Measurements from ENCODE around the gene WDR86. TPM values are rescaled to one million over a fixed set of nuclear protein-coding genes. Genes with fewer than 3 reads are reported as not detected.

The WDR86 gene
- total and polyA plus RNA-seq, 3 experiments from 2014 or later, result 0.55 to 10.4 (median 0.59) TPM

- peaks cover 13 to 15% (median 14%) of the 10 kb centered on the region in 3 donors for H3K4me1 Mint-ChIP-seq
- H3K36me3 ChIP-seq (ENCODE audit: insufficient read depth, low read length), result no peaks in the 10 kb centered on the region
Observed at GRCh38 chr7:151423936-151424335, 14.1 kb upstream of the WDR86 start.

GRCh38 chr7:151423226-151423625 is 13.4 kb upstream of the WDR86 start:
- no peak for DNase-seq
- H3K36me3 ChIP-seq (ENCODE audit: insufficient read depth, low read length), result no peaks in the 10 kb centered on the region
- Mint-ChIP-seq H3K27ac (no peak overlapping the region), H3K4me1 (peaks cover 6 to 8% (median 6%) of the 10 kb centered on the region in 3 donors), H3K9me3 (peaks cover 1 to 13% (median 10%) of the 10 kb centered on the region in 5 donors), H3K36me3 (peaks cover 0 to 20% (median 1%) of the 10 kb centered on the region in 3 donors), H3K4me3 (no peak overlapping the region), H3K27me3 (peaks cover 0 to 9% of the 10 kb centered on the region in 2 donors)
- no peaks in the 10 kb centered on the region for H3K9me3 ChIP-seq (ENCODE audit: low read length)
- H3K27me3 ChIP-seq (ENCODE audit: insufficient read depth, low read length, poor library complexity, severe bottlenecking), result no peaks in the 10 kb centered on the region
- ChIA-PET CTCF (no interaction called here), POLR2A (no interaction called here)
- no peak overlapping the region for H3K4me3 ChIP-seq (ENCODE audit: low read length)
- H3K4me1 ChIP-seq (ENCODE audit: insufficient read depth, low read length), result peaks cover 18% of the 10 kb centered on the region
- no peak overlapping the region for H3K27ac ChIP-seq (ENCODE audit: low read depth, low read length)

More at GRCh38 chr7:151423936-151424335, 14.1 kb upstream of the WDR86 start:
- ChIA-PET CTCF (interaction anchor here (0.9 to 1.0 kb wide), 2 partner anchors 9 to 25 kb away, joined by 3 read pairs; no protein-coding TSS in a partner anchor), POLR2A (no interaction called here)
- Mint-ChIP-seq H3K36me3 (peaks cover 0 to 18% (median 1%) of the 10 kb centered on the region in 3 donors), H3K9me3 (peaks cover 0 to 10% (median 8%) of the 10 kb centered on the region in 5 donors), H3K27ac (no peak overlapping the region), H3K27me3 (peaks cover 0 to 7% of the 10 kb centered on the region in 2 donors), H3K4me3 (no peak overlapping the region)
- no peak for DNase-seq
- Histone ChIP-seq H3K9me3 (ENCODE audit: low read length) (no peaks in the 10 kb centered on the region), H3K4me1 (ENCODE audit: insufficient read depth, low read length) (peaks cover 26% of the 10 kb centered on the region), H3K27me3 (ENCODE audit: insufficient read depth, low read length, poor library complexity, severe bottlenecking) (no peaks in the 10 kb centered on the region), H3K4me3 (ENCODE audit: low read length) (no peak overlapping the region), H3K27ac (ENCODE audit: low read depth, low read length) (no peak overlapping the region)

- Mint-ChIP-seq H3K36me3 (peaks cover 0 to 23% (median 1%) of the 10 kb centered on the region in 3 donors), H3K4me3 (no peak overlapping the region), H3K27me3 (peaks cover 0 to 11% of the 10 kb centered on the region in 2 donors), H3K9me3 (peaks cover 4 to 15% (median 13%) of the 10 kb centered on the region in 5 donors), H3K27ac (no peak overlapping the region), H3K4me1 (no peaks in the 10 kb centered on the region)
- H3K36me3 ChIP-seq (ENCODE audit: insufficient read depth, low read length), result no peaks in the 10 kb centered on the region
- H3K27me3 ChIP-seq (ENCODE audit: insufficient read depth, low read length, poor library complexity, severe bottlenecking), result no peaks in the 10 kb centered on the region
- ChIA-PET CTCF (no interaction called here), POLR2A (no interaction called here)
- DNase-seq, result no peak
- no peaks in the 10 kb centered on the region for H3K9me3 ChIP-seq (ENCODE audit: low read length)
- H3K4me1 ChIP-seq (ENCODE audit: insufficient read depth, low read length), result peaks cover 8% of the 10 kb centered on the region
- no peak overlapping the region for H3K4me3 ChIP-seq (ENCODE audit: low read length)
- H3K27ac ChIP-seq (ENCODE audit: low read depth, low read length), result no peak overlapping the region
Observed at GRCh38 chr7:151422212-151422611, 12.4 kb upstream of the WDR86 start.

GRCh38 chr7:151420144-151420543 is 10.3 kb upstream of the WDR86 start:
- H3K4me3 ChIP-seq (ENCODE audit: low read length), result no peak overlapping the region
- Mint-ChIP-seq H3K27me3 (peaks cover 6 to 11% of the 10 kb centered on the region in 2 donors), H3K9me3 (peaks cover 4 to 15% (median 13%) of the 10 kb centered on the region in 5 donors), H3K27ac (no peak overlapping the region), H3K4me1 (peaks cover 0 to 4% (median 0%) of the 10 kb centered on the region in 3 donors), H3K4me3 (no peak overlapping the region), H3K36me3 (peaks cover 0 to 23% (median 1%) of the 10 kb centered on the region in 3 donors)
- no peaks in the 10 kb centered on the region for H3K27me3 ChIP-seq (ENCODE audit: insufficient read depth, low read length, poor library complexity, severe bottlenecking)
- ChIA-PET CTCF (no interaction called here), POLR2A (no interaction called here)
- H3K9me3 ChIP-seq (ENCODE audit: low read length), result no peaks in the 10 kb centered on the region
- no peaks in the 10 kb centered on the region for H3K4me1 ChIP-seq (ENCODE audit: insufficient read depth, low read length)
- DNase-seq, result no peak
- no peak overlapping the region for H3K27ac ChIP-seq (ENCODE audit: low read depth, low read length)
- H3K36me3 ChIP-seq (ENCODE audit: insufficient read depth, low read length), result no peaks in the 10 kb centered on the region

GRCh38 chr7:151416941-151417315 is 7.1 kb upstream of the WDR86 start:
- ChIA-PET CTCF (interaction anchor here (2.2 kb wide), 1 partner anchor 31 kb away, joined by 8 read pairs; no protein-coding TSS in a partner anchor), POLR2A (no interaction called here)
- no peak overlapping the region for H3K4me3 Mint-ChIP-seq
- Histone ChIP-seq H3K27me3 (ENCODE audit: insufficient read depth, low read length, poor library complexity, severe bottlenecking) (no peaks in the 10 kb centered on the region), H3K4me3 (ENCODE audit: low read length) (no peak overlapping the region), H3K27ac (ENCODE audit: low read depth, low read length) (no peak overlapping the region), H3K36me3 (ENCODE audit: insufficient read depth, low read length) (no peaks in the 10 kb centered on the region), H3K4me1 (ENCODE audit: insufficient read depth, low read length) (no peaks in the 10 kb centered on the region), H3K9me3 (ENCODE audit: low read length) (no peaks in the 10 kb centered on the region)
- DNase-seq, result no peak
- H3K36me3 Mint-ChIP-seq, result peaks cover 1 to 32% (median 2%) of the 10 kb centered on the region in 3 donors
- H3K27ac Mint-ChIP-seq, result no peak overlapping the region
- H3K9me3 Mint-ChIP-seq, result peaks cover 4 to 20% (median 15%) of the 10 kb centered on the region in 5 donors
- H3K4me1 Mint-ChIP-seq, result peaks cover 13 to 18% (median 18%) of the 10 kb centered on the region in 3 donors
- peaks cover 8 to 9% of the 10 kb centered on the region in 2 donors for H3K27me3 Mint-ChIP-seq

GRCh38 chr7:151416112-151416940 is 6.5 kb upstream of the WDR86 start:
- no peak overlapping the region for H3K27ac ChIP-seq (ENCODE audit: low read depth, low read length)
- no peaks in the 10 kb centered on the region for H3K36me3 ChIP-seq (ENCODE audit: insufficient read depth, low read length)
- H3K27ac Mint-ChIP-seq, result peak overlapping the region in 2 of 8 donors; percentile 1 to 74
- H3K27me3 Mint-ChIP-seq, result peaks cover 6 to 15% of the 10 kb centered on the region in 2 donors
- ChIA-PET CTCF (interaction anchor here (2.2 kb wide), 1 partner anchor 32 kb away, joined by 8 read pairs; no protein-coding TSS in a partner anchor), POLR2A (interaction anchor here (0.5 kb wide), 1 partner anchor 581 kb away, joined by 5 read pairs; no protein-coding TSS in a partner anchor)
- H3K4me1 ChIP-seq (ENCODE audit: insufficient read depth, low read length), result no peaks in the 10 kb centered on the region
- no peak overlapping the region for H3K4me3 Mint-ChIP-seq
- no peaks in the 10 kb centered on the region for H3K27me3 ChIP-seq (ENCODE audit: insufficient read depth, low read length, poor library complexity, severe bottlenecking)
- no peaks in the 10 kb centered on the region for H3K9me3 ChIP-seq (ENCODE audit: low read length)
- no peak overlapping the region for H3K4me3 ChIP-seq (ENCODE audit: low read length)
- peaks cover 17 to 23% (median 19%) of the 10 kb centered on the region in 3 donors for H3K4me1 Mint-ChIP-seq
- H3K9me3 Mint-ChIP-seq, result peaks cover 4 to 20% (median 13%) of the 10 kb centered on the region in 5 donors
- peaks cover 1 to 29% (median 2%) of the 10 kb centered on the region in 3 donors for H3K36me3 Mint-ChIP-seq
- DNase-seq, result no peak

GRCh38 chr7:151415375-151416105 is 5.7 kb upstream of the WDR86 start:
- Histone ChIP-seq H3K4me1 (ENCODE audit: insufficient read depth, low read length) (no peaks in the 10 kb centered on the region), H3K27me3 (ENCODE audit: insufficient read depth, low read length, poor library complexity, severe bottlenecking) (peaks cover 6% of the 10 kb centered on the region), H3K27ac (ENCODE audit: low read depth, low read length) (no peak overlapping the region), H3K36me3 (ENCODE audit: insufficient read depth, low read length) (no peaks in the 10 kb centered on the region), H3K9me3 (ENCODE audit: low read length) (no peaks in the 10 kb centered on the region), H3K4me3 (ENCODE audit: low read length) (no peak overlapping the region)
- ChIA-PET CTCF (interaction anchor here (1.3 to 2.2 kb wide), 2 partner anchors 8 to 33 kb away, joined by 3 to 8 read pairs; no protein-coding TSS in a partner anchor), POLR2A (no interaction called here)
- Mint-ChIP-seq H3K9me3 (peaks cover 4 to 20% (median 13%) of the 10 kb centered on the region in 5 donors), H3K4me3 (peak overlapping the region in 1 of 7 donors; percentile 27), H3K4me1 (peaks cover 23 to 31% (median 26%) of the 10 kb centered on the region in 3 donors), H3K36me3 (peaks cover 1 to 32% (median 2%) of the 10 kb centered on the region in 3 donors), H3K27me3 (peaks cover 13 to 16% of the 10 kb centered on the region in 2 donors), H3K27ac (peak overlapping the region in 2 of 8 donors; percentile 1 to 22)
- no peak for DNase-seq
